HCT116 (cell line): ENCODE measurements around the gene CDCA7. TPM values are rescaled to one million over a fixed set of nuclear protein-coding genes. Genes with fewer than 3 reads are reported as not detected.
"Not testable (repeated sequence)": the region's sequence is repeated elsewhere in the genome, so short reads cannot be mapped to it uniquely, and the experiment has no call there.

Source experiments
- ATAC-seq: fragments of 200-7000 bp; cut with Tn5 transposase; 2 replicates; pipeline ENCODE4 v1.9.1; 2020; ENCODE audit warnings: mild to moderate bottlenecking, moderate library complexity
- BruUV-seq: library from RNA; stranded (reverse); fragments of 400-500 nt; replicated peaks from 2 replicates; lab custom pipeline; 2021; lab: Mats Ljungman, UMichigan
- CTCF ChIA-PET: fragments of 300-600 bp; sonication (Branson Sonifier 250); formaldehyde crosslinking; loops from one replicate; lab custom pipeline; 2021; ENCODE audit warnings: antibody characterized with exemption; lab: Charles Lee
- POLR2A ChIA-PET: fragments of 300-600, 350-600 bp; sonication (Branson Sonifier 250); formaldehyde crosslinking; loops from one replicate; lab custom pipeline; 2021; ENCODE audit warnings: antibody characterized with exemption; lab: Charles Lee
- RAD21 ChIA-PET, 2 experiments: fragments of 300-600 bp; sonication (Branson Sonifier 250); formaldehyde crosslinking; loops; one replicate each; lab custom pipeline; 2023; ENCODE audit warnings: low total read pairs in 2 of 2; ENCODE audit not compliant: uncharacterized antibody in 2 of 2, unreplicated experiment in 2 of 2, low non-redundant PET in 1 of 2; lab: Charles Lee
- DNase-seq: peaks from one replicate; pipeline ENCODE4 v3.0.0-alpha.2; 2010; ENCODE audit warnings: low read depth, low spot score
- H2AFZ ChIP-seq: fragments of 200-600 bp; shearing (Covaris generic), sonication (generic); 2 replicates; pipeline ENCODE4 v1.6.1; 2017; ENCODE audit warnings: low read depth, mixed run types, mixed read lengths, antibody characterized with exemption, low read length; ENCODE audit not compliant: poor library complexity, severe bottlenecking
- H3K27ac ChIP-seq: 2 replicates; pipeline ENCODE4 v1.5.1; 2012; ENCODE audit warnings: low read depth, low read length
- H3K27me3 ChIP-seq: fragments of 200-600 bp; sonication (generic); 2 replicates; pipeline ENCODE4 v1.6.1; 2016; ENCODE audit warnings: mixed run types, low read length, mixed read lengths; ENCODE audit not compliant: insufficient read depth
- H3K36me3 ChIP-seq, 2 experiments: fragments of 200-500 bp in 1 of 2; fragments of 200-600 bp in 1 of 2; sonication (Bioruptor generic) in 1 of 2; sonication (generic) in 1 of 2; 2 replicates each; pipeline versions ENCODE4 v1.5.1 to v1.6.1; 2014 to 2016; ENCODE audit warnings: low read length in 2 of 2, inconsistent platforms in 1 of 2, mixed read lengths in 1 of 2, mixed run types in 1 of 2; ENCODE audit not compliant: insufficient read depth in 2 of 2, control insufficient read depth in 1 of 2
- H3K4me1 ChIP-seq, 2 experiments: fragments of 200-600 bp in 1 of 2; sonication (generic) in 1 of 2; 2 replicates each; pipeline versions ENCODE4 v1.5.1 to v1.6.1; 2012 to 2017; ENCODE audit warnings: low read length in 2 of 2, inconsistent platforms in 1 of 2, mild to moderate bottlenecking in 1 of 2, mixed read lengths in 1 of 2, mixed run types in 1 of 2, moderate library complexity in 1 of 2; ENCODE audit not compliant: insufficient read depth in 2 of 2, control insufficient read depth in 1 of 2
- H3K4me2 ChIP-seq: fragments of 200-600 bp; sonication (generic); 2 replicates; pipeline ENCODE4 v1.6.1; 2017; ENCODE audit warnings: mixed run types, low read length, mixed read lengths
- H3K4me3 ChIP-seq, 2 experiments: fragments of 200-600 bp in 1 of 2; sonication (generic) in 1 of 2; replicated peaks in 1 of 2; 2 replicates each; pipeline ENCODE4 v1.5.1; 2011 to 2016; ENCODE audit warnings: low read length in 2 of 2, control low read depth in 1 of 2, low read depth in 1 of 2, mild to moderate bottlenecking in 1 of 2, mixed read lengths in 1 of 2, mixed run types in 1 of 2
- H3K79me2 ChIP-seq: fragments of 200-600 bp; sonication (generic); 2 replicates; pipeline ENCODE4 v1.6.1; 2017; ENCODE audit warnings: mild to moderate bottlenecking, mixed run types, low read length, moderate library complexity, mixed read lengths; ENCODE audit not compliant: insufficient read depth
- H3K9ac ChIP-seq: fragments of 200-600 bp; sonication (generic); 2 replicates; pipeline ENCODE4 v1.6.1; 2016; ENCODE audit warnings: low read length, mixed read lengths
- H3K9me2 ChIP-seq: fragments of 200-600 bp; sonication (generic), shearing (Covaris generic); 2 replicates; pipeline ENCODE4 v1.6.1; 2017; ENCODE audit warnings: mixed run types, mild to moderate bottlenecking, moderate library complexity; ENCODE audit not compliant: insufficient read depth
- H3K9me3 ChIP-seq, 2 experiments: fragments of 200-500 bp in 1 of 2; fragments of 200-600 bp in 1 of 2; sonication (Bioruptor generic) in 1 of 2; sonication (generic) in 1 of 2; 2 replicates each; pipeline ENCODE4 v1.6.1; 2014 to 2017; ENCODE audit warnings: low read length in 2 of 2, mixed read lengths in 2 of 2, inconsistent platforms in 1 of 2, low read depth in 1 of 2, mild to moderate bottlenecking in 1 of 2, mixed run types in 1 of 2, moderate library complexity in 1 of 2; ENCODE audit not compliant: control insufficient read depth in 1 of 2, insufficient read depth in 1 of 2
- H4K20me1 ChIP-seq: fragments of 200-600 bp; sonication (generic), shearing (Covaris generic); 2 replicates; pipeline ENCODE4 v1.6.1; 2017; ENCODE audit warnings: mixed run types, mild to moderate bottlenecking, moderate library complexity; ENCODE audit not compliant: insufficient read depth
- CEBPB ChIP-seq: IDR thresholded peaks from 2 replicates; pipeline ENCODE4 v1.6.1; 2012; ENCODE audit warnings: low read depth
- FOSL1 ChIP-seq: IDR thresholded peaks from 2 replicates; pipeline ENCODE4 v1.6.1; 2012; ENCODE audit warnings: low read depth
- JUND ChIP-seq: IDR thresholded peaks from 2 replicates; pipeline ENCODE4 v1.6.1; 2012
- POLR2A ChIP-seq: IDR thresholded peaks from 2 replicates; pipeline ENCODE4 v1.7.0; 2011; ENCODE audit warnings: borderline replicate concordance; ENCODE audit not compliant: insufficient read depth, insufficient read length; ENCODE audit errors: extremely low read depth
- POLR2AphosphoS5 ChIP-seq: IDR thresholded peaks from 2 replicates; pipeline ENCODE4 v1.6.1; 2011; ENCODE audit warnings: mild to moderate bottlenecking, low read depth, low read length, moderate library complexity
- RAD21 ChIP-seq: IDR thresholded peaks from 2 replicates; pipeline ENCODE4 v1.6.1; 2012; ENCODE audit warnings: low read depth, mild to moderate bottlenecking
- SP1 ChIP-seq: IDR thresholded peaks from 2 replicates; pipeline ENCODE4 v1.6.1; 2012; ENCODE audit warnings: low read depth
- ZFX ChIP-seq: fragments of 450-650 bp; IDR thresholded peaks from 2 replicates; pipeline ENCODE4 v1.6.1; 2017
- ZNF274 ChIP-seq: fragments of 200-500 bp; sonication (Bioruptor generic); IDR thresholded peaks from 2 replicates; pipeline ENCODE4 v1.6.1; 2014; ENCODE audit warnings: mild to moderate bottlenecking, low read depth, low read length, inconsistent platforms
- intact Hi-C: fragments of 100-400 bp; cut with micrococcal nuclease; formaldehyde crosslinking; loops from 2 replicates; pipeline ENCODE4 v1.10.0; 2022
- total RNA-seq: library from RNA; stranded (reverse); gene quantifications from one replicate; pipeline ENCODE4 v1.2.1, GENCODE V29; 2021; ENCODE audit not compliant: unreplicated experiment
- TF ChIP-seq, protein P1 (sequence below): IDR thresholded peaks from 2 replicates; pipeline ENCODE4 v1.6.1; 2012
- TF ChIP-seq, protein P2 (sequence below): IDR thresholded peaks from 2 replicates; pipeline ENCODE4 v1.6.1; 2012

The CDCA7 gene
- total RNA-seq, 1 experiment from 2014 or later: 57.9 TPM

DNA sequence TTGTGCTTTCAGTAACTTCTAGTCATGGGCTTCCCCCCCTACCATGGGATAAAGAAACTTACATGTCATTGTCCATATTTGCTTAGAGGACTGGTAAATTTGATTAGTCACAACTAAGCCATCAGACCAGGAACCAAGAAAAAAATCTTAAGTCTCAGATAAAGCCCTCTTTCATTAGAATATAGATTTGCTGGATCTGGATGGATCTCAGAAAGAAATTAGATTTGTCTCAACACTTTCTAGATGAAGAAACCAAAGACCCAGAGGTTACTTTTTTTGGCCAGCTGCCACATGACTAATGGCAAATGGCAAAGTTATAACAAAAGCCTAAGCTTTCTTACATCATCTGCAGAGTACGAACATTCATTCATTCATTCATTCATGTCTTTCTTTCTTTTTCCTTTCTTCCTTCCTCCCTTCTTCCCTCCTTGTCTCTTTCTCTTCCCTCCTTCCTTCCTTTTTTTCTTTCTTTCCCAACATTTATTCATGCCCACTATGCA, 60.2 kb downstream of the CDCA7 start:
- ATAC-seq: no peak
- Histone ChIP-seq H3K27me3 (no peaks in the 10 kb centered on the region), H3K4me2 (no peak overlapping the region), H3K4me3 (no peak overlapping the region), H3K9me3 (no peaks in the 10 kb centered on the region), H4K20me1 (no peaks in the 10 kb centered on the region), H3K79me2 (no peaks in the 10 kb centered on the region), H2AFZ (no peak overlapping the region), H3K9ac (no peak overlapping the region), H3K4me1 (no peaks in the 10 kb centered on the region), H3K27ac (no peak overlapping the region), H3K9me2 (no peaks in the 10 kb centered on the region; the same call in 1 of the 2 replicates), H3K36me3 (no peaks in the 10 kb centered on the region)
- POLR2A ChIA-PET: interaction anchor here (1.4 kb wide), 1 partner anchor 12 kb away, joined by 4 read pairs; no protein-coding TSS in a partner anchor
- TF ChIP-seq JUND: peak; percentile 26; the same call in 1 of the 2 replicates
- TF ChIP-seq CEBPB: peak; percentile 40; the same call in 1 of the 2 replicates
- TF ChIP-seq ZNF274: no peak
- DNase-seq: no peak
- RAD21 ChIA-PET: no interaction called here
- intact Hi-C loops: no loop called here
- no TSS peak for BruUV-seq
- CTCF ChIA-PET: interaction anchor here (0.7 to 1.4 kb wide), 2 partner anchors 12 to 635 kb away, joined by 5 to 6 read pairs; no protein-coding TSS in a partner anchor

DNA sequence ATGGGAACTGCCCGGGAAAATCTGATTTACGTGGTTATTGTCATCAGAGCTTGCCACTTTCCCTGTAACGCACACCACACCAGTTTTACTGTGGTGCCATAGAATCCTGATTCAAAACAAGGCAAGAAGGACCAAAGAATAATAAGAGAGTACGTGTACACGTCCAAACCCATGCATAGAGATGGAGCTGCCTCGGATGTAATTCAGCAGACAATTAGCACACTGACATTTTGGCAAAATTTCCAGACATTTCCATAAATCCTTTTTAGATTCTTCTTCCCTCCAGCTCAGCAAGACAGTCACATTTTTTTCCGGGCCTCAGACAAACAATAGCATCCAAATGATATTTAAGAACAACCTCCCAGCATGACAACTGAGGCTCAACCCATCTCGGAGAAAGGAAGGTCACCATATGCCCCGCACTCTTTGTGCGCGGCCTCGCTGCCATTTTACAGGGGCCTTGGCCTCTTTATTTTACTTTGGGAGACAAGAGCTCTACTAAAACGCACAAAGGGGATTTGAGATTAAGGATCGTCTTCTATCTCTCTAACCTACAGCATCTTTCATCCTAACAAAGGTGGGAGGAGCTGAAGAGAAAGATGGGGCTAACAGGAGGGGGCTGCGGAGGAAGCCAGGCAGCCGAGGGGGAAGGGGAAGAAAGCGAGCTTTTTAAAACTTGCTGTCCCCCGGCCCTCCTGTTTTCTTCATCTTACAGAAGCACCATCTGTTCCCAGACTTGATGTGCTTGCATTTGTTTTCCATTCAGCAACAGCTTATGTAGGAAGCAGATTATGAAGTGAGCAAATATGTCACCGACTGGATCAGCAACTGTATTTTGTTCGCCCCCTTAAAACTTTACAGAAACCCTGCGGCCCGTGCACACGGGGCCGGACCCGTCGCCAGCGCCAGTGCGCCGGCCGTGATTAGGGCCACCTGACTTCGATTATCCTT, 61.0 kb downstream of the CDCA7 start:
- intact Hi-C loops: no loop called here
- RAD21 ChIA-PET: no interaction called here
- H3K79me2 ChIP-seq: no peaks in the 10 kb centered on the region
- BruUV-seq: no TSS peak
- POLR2A ChIA-PET: interaction anchor here (1.4 kb wide), 1 partner anchor 12 kb away, joined by 4 read pairs; no protein-coding TSS in a partner anchor
- CTCF ChIA-PET: interaction anchor here (1.4 kb wide), 1 partner anchor 13 kb away, joined by 6 read pairs; no protein-coding TSS in a partner anchor
- no peaks in the 10 kb centered on the region; the same call in 1 of the 2 replicates for H3K9me2 ChIP-seq
- H2AFZ ChIP-seq: no peak overlapping the region
- no peaks in the 10 kb centered on the region for H4K20me1 ChIP-seq
- no peak overlapping the region for H3K9ac ChIP-seq
- no peak overlapping the region for H3K4me3 ChIP-seq
- ATAC-seq: no peak
- H3K9me3 ChIP-seq: no peaks in the 10 kb centered on the region
- DNase-seq: no peak
- TF ChIP-seq, protein P1, sequence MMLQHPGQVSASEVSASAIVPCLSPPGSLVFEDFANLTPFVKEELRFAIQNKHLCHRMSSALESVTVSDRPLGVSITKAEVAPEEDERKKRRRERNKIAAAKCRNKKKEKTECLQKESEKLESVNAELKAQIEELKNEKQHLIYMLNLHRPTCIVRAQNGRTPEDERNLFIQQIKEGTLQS: no peak
- TF ChIP-seq POLR2AphosphoS5: no peak
- no peak for TF ChIP-seq RAD21
- TF ChIP-seq, protein P2, sequence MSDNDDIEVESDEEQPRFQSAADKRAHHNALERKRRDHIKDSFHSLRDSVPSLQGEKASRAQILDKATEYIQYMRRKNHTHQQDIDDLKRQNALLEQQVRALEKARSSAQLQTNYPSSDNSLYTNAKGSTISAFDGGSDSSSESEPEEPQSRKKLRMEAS: no peak
- TF ChIP-seq FOSL1: no peak
- TF ChIP-seq ZFX: no peak
- TF ChIP-seq SP1: no peak
- no peak for TF ChIP-seq POLR2A
- no peaks in the 10 kb centered on the region for H3K4me1 ChIP-seq
- no peaks in the 10 kb centered on the region for H3K36me3 ChIP-seq
- no peak overlapping the region for H3K4me2 ChIP-seq
- no peak overlapping the region for H3K27ac ChIP-seq
- H3K27me3 ChIP-seq: no peaks in the 10 kb centered on the region

DNA sequence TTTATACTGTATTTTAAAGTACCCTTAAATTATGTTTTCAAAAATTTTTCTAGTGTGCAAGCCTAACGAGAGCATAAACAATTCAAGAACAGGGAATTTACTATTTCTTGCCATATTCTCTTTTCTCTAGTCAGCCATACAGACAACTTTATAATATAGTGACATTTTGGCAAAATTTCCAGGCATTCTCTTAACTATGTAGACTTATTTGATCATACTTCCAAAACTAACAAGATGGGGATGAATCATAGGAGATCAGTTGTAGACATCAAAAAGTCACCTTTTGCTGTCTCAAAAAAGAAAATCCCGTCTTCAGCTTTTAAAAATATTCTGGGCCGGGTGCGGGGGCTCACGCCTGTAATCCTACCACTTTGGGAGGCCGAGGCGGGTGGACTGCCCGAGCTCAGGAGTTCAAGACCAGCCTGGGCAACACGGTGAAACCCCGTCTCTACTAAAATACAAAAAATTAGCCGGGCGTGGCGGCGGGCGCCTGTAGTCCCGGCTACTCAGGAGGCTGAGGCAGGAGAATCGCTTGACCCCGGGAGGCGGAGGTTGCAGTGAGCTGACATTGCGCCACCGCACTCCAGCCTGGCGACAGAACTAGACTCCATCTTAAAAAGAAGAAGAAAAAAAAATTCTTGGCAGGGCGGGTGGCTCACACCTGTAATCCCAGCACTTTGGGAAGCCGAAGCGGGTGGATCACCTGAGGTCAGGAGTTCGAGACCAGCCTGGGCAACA, 61.9 kb downstream of the CDCA7 start:
- ATAC-seq, H3K4me2 ChIP-seq, H2AFZ ChIP-seq, H3K27ac ChIP-seq, BruUV-seq, intact Hi-C loops, DNase-seq, H3K9ac ChIP-seq, H3K27me3 ChIP-seq, H4K20me1 ChIP-seq, POLR2A ChIA-PET, H3K9me2 ChIP-seq, H3K79me2 ChIP-seq, H3K4me1 ChIP-seq, H3K4me3 ChIP-seq, H3K36me3 ChIP-seq, RAD21 ChIA-PET, H3K9me3 ChIP-seq: not testable (repeated sequence)
- CTCF ChIA-PET: interaction anchor here (1.4 kb wide), 1 partner anchor 14 kb away, joined by 6 read pairs; no protein-coding TSS in a partner anchor
